ENCODE results near the gene BCAT1.

Gene BCAT1

DNA sequence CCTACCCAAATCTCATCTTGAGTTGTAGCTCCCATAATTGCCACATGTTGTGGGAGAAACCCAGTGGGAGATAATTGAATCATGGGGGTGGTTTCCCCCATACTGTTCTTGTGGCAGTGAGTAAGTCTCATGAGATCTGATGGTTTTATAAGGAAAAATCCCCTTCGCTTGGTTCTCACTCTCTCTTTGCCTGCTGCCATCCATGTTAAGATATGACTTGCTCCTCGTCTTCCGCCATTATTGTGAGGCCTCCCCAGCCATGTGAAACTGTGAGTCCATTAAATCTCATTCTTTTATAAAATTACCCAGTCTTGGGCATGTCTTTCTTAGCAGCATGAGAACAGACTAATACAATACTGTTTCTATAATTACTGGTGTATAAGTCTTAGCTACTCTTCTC lies 6.5 kb upstream of the BCAT1 start:
- H3K36me3 ChIP-seq (ENCODE audit: low read depth), result no peaks in the 10 kb centered on the region
- H3K4me3 ChIP-seq (ENCODE audit: severe bottlenecking), result no peak overlapping the region
- TF ChIP-seq, protein P1, sequence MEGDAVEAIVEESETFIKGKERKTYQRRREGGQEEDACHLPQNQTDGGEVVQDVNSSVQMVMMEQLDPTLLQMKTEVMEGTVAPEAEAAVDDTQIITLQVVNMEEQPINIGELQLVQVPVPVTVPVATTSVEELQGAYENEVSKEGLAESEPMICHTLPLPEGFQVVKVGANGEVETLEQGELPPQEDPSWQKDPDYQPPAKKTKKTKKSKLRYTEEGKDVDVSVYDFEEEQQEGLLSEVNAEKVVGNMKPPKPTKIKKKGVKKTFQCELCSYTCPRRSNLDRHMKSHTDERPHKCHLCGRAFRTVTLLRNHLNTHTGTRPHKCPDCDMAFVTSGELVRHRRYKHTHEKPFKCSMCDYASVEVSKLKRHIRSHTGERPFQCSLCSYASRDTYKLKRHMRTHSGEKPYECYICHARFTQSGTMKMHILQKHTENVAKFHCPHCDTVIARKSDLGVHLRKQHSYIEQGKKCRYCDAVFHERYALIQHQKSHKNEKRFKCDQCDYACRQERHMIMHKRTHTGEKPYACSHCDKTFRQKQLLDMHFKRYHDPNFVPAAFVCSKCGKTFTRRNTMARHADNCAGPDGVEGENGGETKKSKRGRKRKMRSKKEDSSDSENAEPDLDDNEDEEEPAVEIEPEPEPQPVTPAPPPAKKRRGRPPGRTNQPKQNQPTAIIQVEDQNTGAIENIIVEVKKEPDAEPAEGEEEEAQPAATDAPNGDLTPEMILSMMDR (IDR thresholded peaks at IDR 0.05; ENCODE audit: poor library complexity, severe bottlenecking), result no peak

DNA sequence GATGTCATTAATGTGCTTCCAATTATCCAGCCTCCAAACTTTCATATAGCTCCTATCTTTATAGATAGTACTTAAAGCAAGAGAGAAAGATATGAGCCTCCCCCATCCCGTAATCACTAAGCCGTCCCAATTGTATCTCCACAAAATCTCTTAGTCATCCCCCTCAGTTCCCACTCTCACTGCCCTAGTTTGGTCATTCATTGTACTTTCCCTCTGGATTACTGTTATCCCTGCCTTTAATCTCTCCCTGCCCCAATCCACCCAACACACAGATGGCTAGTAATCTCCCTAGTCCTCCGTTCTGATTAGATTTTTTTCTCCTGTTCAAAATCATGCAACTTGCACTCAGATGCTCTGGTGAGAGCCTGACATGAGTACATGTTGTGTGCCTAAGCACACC lies 5.4 kb upstream of the BCAT1 start:
- H3K4me1 ChIP-seq (ENCODE audit: insufficient read depth, poor library complexity, severe bottlenecking), result no peaks in the 10 kb centered on the region
- no peaks in the 10 kb centered on the region for H3K27me3 ChIP-seq (ENCODE audit: insufficient read depth, poor library complexity, severe bottlenecking)
- H3K9me3 ChIP-seq (ENCODE audit: severe bottlenecking), result no peaks in the 10 kb centered on the region
- DNase-seq (ENCODE audit: low spot score), result no peak
- H3K27ac ChIP-seq (ENCODE audit: poor library complexity, severe bottlenecking), result no peak overlapping the region
- no peaks in the 10 kb centered on the region for H3K36me3 ChIP-seq (ENCODE audit: low read depth)
- no peak overlapping the region for H3K4me3 ChIP-seq (ENCODE audit: severe bottlenecking)
- TF ChIP-seq, protein P1 (IDR thresholded peaks at IDR 0.05; ENCODE audit: poor library complexity, severe bottlenecking), result no peak
- no peak for ATAC-seq (ENCODE audit: low read depth)

More for the DNA sequence above, 6.5 kb upstream of the BCAT1 start:
- ATAC-seq (ENCODE audit: low read depth) (no peak), DNase-seq (ENCODE audit: low spot score) (no peak)
- H3K4me1 ChIP-seq (ENCODE audit: insufficient read depth, poor library complexity, severe bottlenecking), result no peaks in the 10 kb centered on the region
- no peak overlapping the region for H3K27ac ChIP-seq (ENCODE audit: poor library complexity, severe bottlenecking)
- H3K27me3 ChIP-seq (ENCODE audit: insufficient read depth, poor library complexity, severe bottlenecking), result no peaks in the 10 kb centered on the region
- no peaks in the 10 kb centered on the region for H3K9me3 ChIP-seq (ENCODE audit: severe bottlenecking)

DNA sequence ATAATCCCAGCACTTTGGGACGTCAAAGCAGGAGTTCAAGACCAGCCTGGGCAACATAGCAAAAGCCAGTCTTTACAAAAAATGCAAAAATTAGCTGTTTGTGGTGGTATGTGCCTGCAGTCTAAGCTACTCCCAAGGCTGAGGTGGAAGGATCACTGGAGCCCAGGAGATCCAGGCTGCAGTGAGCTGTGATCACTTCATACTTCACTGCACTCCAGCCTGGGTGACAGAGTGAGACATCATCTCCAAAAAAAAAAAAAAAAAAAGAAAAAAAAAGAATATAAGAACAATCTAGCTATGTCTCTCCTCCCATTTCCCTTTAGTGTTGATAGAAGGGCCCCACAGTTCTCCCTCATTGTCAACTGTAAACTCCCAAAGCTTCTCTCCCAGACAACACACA lies 3.5 kb upstream of the BCAT1 start:
- Histone ChIP-seq H3K27me3 (ENCODE audit: insufficient read depth, poor library complexity, severe bottlenecking) (no peaks in the 10 kb centered on the region), H3K36me3 (ENCODE audit: low read depth) (no peaks in the 10 kb centered on the region), H3K27ac (ENCODE audit: poor library complexity, severe bottlenecking) (no peak overlapping the region), H3K9me3 (ENCODE audit: severe bottlenecking) (no peaks in the 10 kb centered on the region), H3K4me1 (ENCODE audit: insufficient read depth, poor library complexity, severe bottlenecking) (no peaks in the 10 kb centered on the region), H3K4me3 (ENCODE audit: severe bottlenecking) (no peak overlapping the region)
- DNase-seq (ENCODE audit: low spot score) (no peak), ATAC-seq (ENCODE audit: low read depth) (no peak)
- TF ChIP-seq, protein P1 (IDR thresholded peaks at IDR 0.05; ENCODE audit: poor library complexity, severe bottlenecking), result no peak

DNA sequence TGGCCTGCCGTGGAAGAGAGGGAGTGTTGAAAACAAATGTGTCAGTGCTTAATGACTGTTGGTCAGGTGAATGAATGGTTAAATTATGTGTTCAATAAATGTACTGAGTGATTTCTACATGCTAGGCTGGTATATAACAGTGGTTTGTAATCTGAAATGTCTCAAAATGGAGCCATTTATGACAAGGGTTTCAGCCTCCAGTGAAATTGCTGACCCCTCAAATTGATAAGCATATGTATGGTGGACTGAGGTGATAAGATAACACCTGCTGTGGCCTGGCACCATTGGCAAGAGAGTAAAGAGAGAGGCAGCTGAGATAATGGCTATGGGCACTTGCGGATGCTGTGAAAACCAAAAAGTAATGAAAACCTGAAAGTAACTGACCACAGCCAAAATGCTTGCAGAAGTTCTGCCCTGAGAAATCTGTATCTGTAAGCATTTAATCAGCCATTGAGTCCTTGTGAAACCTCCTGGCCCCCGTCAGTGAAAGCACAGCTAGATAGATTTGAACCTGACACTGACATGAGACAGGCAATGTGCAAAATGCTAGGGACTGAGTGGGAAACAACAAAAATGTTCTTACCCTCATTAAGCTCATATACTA lies 1.4 kb upstream of the BCAT1 start:
- DNase-seq (ENCODE audit: low spot score), result no peak
- TF ChIP-seq, protein P1 (IDR thresholded peaks at IDR 0.05; ENCODE audit: poor library complexity, severe bottlenecking), result no peak
- Histone ChIP-seq H3K27me3 (ENCODE audit: insufficient read depth, poor library complexity, severe bottlenecking) (no peaks in the 10 kb centered on the region), H3K4me3 (ENCODE audit: severe bottlenecking) (no peak overlapping the region), H3K36me3 (ENCODE audit: low read depth) (no peaks in the 10 kb centered on the region), H3K4me1 (ENCODE audit: insufficient read depth, poor library complexity, severe bottlenecking) (no peaks in the 10 kb centered on the region), H3K27ac (ENCODE audit: poor library complexity, severe bottlenecking) (no peak overlapping the region), H3K9me3 (ENCODE audit: severe bottlenecking) (no peaks in the 10 kb centered on the region)
- ATAC-seq (ENCODE audit: low read depth), result no peak

DNA sequence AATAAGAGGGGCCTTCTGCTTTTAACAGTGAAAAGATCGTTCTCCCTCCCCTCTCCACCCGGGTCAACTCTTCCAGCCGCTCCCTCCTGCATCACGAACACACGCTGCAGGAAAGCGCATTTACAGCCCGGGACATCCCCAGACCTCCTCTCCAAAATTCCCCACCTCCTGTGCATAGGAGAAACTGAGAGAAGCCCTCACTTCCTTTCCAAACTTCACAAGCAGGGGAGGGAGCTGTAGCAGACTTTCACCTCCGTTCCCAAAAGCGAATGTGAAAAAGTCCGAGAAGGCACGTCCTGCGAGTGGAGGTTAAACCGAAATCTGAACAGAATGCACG lies 513 bp downstream of the BCAT1 start:
- no peak for DNase-seq (ENCODE audit: low spot score)
- no peak for ATAC-seq (ENCODE audit: low read depth)
- Histone ChIP-seq H3K36me3 (ENCODE audit: low read depth) (no peaks in the 10 kb centered on the region), H3K4me3 (ENCODE audit: severe bottlenecking) (no peak overlapping the region), H3K4me1 (ENCODE audit: insufficient read depth, poor library complexity, severe bottlenecking) (no peaks in the 10 kb centered on the region), H3K27ac (ENCODE audit: poor library complexity, severe bottlenecking) (no peak overlapping the region), H3K9me3 (ENCODE audit: severe bottlenecking) (no peaks in the 10 kb centered on the region), H3K27me3 (ENCODE audit: insufficient read depth, poor library complexity, severe bottlenecking) (no peaks in the 10 kb centered on the region)
- TF ChIP-seq, protein P1 (IDR thresholded peaks at IDR 0.05; ENCODE audit: poor library complexity, severe bottlenecking), result no peak

All from RWPE2 (cell line).